ENCODE measurements around the gene PDE4D. TPM values are rescaled to one million over a fixed set of nuclear protein-coding genes. Genes with fewer than 3 reads are reported as not detected.

PDE4D gene
- total and polyA plus RNA-seq, 2 of the 4 experiments (the other 2 are of a cell fraction): 1.4 to 7.9 TPM

GRCh38 chr5:59579824-59580167 lies 313.7 kb downstream of the PDE4D start:
- in situ Hi-C loops (cut with MboI; ENCODE audit: low sequenced_read_pairs): no loop called here
- WGBS, 2 experiments (ENCODE audit: extremely low coverage in 2 of 2, insufficient read length in 1 of 2): no CpG with 5 or more reads among the region's 1 CpG
- H3K23ac ChIP-seq (ENCODE audit: low read depth, low read length): no peak overlapping the region
- BruUV-seq (replicated peaks): no TSS peak
- dilution Hi-C loops (cut with HindIII; ENCODE audit: low sequenced_read_pairs, unreplicated experiment): no loop called here
- H3K9ac ChIP-seq (ENCODE audit: low read depth, low read length): no peak overlapping the region
- CTCF ChIA-PET: no interaction called here
- no peak overlapping the region for H3K18ac ChIP-seq (ENCODE audit: low read depth, low read length)
- no peak overlapping the region for H3K14ac ChIP-seq (replicated peaks; ENCODE audit: low read depth, low read length)
- H3K79me1 ChIP-seq (ENCODE audit: low read depth in 1 of 2, low read length in 2 of 2): no peaks in the 10 kb centered on the region
- no peaks in the 10 kb centered on the region for H3K9me1 ChIP-seq (ENCODE audit: insufficient read depth, low read length)
- no peak for ATAC-seq (ENCODE audit: low read depth)
- intact Hi-C loops (cut with micrococcal nuclease): loop anchor here (5.0 kb wide), 1 partner anchor 47 kb away; no protein-coding TSS in a partner anchor
- no peak overlapping the region for H4K8ac ChIP-seq (ENCODE audit: low read depth in 2 of 2, low read length in 2 of 2)
- no peak overlapping the region for H2BK15ac ChIP-seq (ENCODE audit: low read depth, low read length)
- no peak overlapping the region for H3K56ac ChIP-seq (ENCODE audit: extremely low read depth, insufficient read depth, low read length)
- H4K91ac ChIP-seq (ENCODE audit: insufficient read depth, low read depth, low read length): no peak overlapping the region
- H2BK5ac ChIP-seq (ENCODE audit: low read depth, low read length, poor library complexity, severe bottlenecking): no peak overlapping the region
- no peak overlapping the region for H2BK20ac ChIP-seq (ENCODE audit: low read depth, low read length)
- no peaks in the 10 kb centered on the region for H3K9me3 ChIP-seq (ENCODE audit: control insufficient read depth, insufficient read depth, low read length)
- H4K20me1 ChIP-seq (ENCODE audit: insufficient read depth, low read length): no peaks in the 10 kb centered on the region
- H2AFZ ChIP-seq (replicated peaks; ENCODE audit: low read length, poor library complexity): no peak overlapping the region
- no peak overlapping the region for H3K27ac ChIP-seq (ENCODE audit: insufficient read depth, low read length)
- no peak overlapping the region for H2AK5ac ChIP-seq (ENCODE audit: low read depth, low read length)
- H3K4ac ChIP-seq (ENCODE audit: low read depth, low read length): no peak overlapping the region
- no peak overlapping the region for H3K4me2 ChIP-seq (ENCODE audit: low read depth, low read length)
- no peak for DNase-seq
- no peaks in the 10 kb centered on the region for H3K27me3 ChIP-seq (ENCODE audit: control insufficient read depth, insufficient read depth, low read length)
- no peaks in the 10 kb centered on the region for H3K4me1 ChIP-seq (ENCODE audit: control insufficient read depth, insufficient read depth, low read length)
- no peak overlapping the region for H3K4me3 ChIP-seq (ENCODE audit: insufficient read depth, low read depth, low read length)
- no peak overlapping the region for H4K5ac ChIP-seq (ENCODE audit: low read depth, low read length)
- H3K36me3 ChIP-seq (ENCODE audit: control insufficient read depth, insufficient read depth, low read length): no peaks in the 10 kb centered on the region
- no peak overlapping the region for H2AK9ac ChIP-seq (replicated peaks; ENCODE audit: low read depth, low read length, poor library complexity)
- no peak overlapping the region for H2BK120ac ChIP-seq (ENCODE audit: low read depth, low read length)
- TF ChIP-seq BHLHE40 (IDR thresholded peaks at IDR 0.05; ENCODE audit: low read depth, low read length): no peak
- TF ChIP-seq SMC3 (IDR thresholded peaks at IDR 0.05; ENCODE audit: low read depth, low read length): no peak
- no peak for TF ChIP-seq CHD1 (IDR thresholded peaks at IDR 0.05; ENCODE audit: low read depth, low read length)
- no peak for TF ChIP-seq RAD21 (IDR thresholded peaks at IDR 0.05; ENCODE audit: low read length)
- TF ChIP-seq POLR2A (IDR thresholded peaks at IDR 0.05; ENCODE audit: low read depth, low read length): no peak
- TF ChIP-seq ELK1 (IDR thresholded peaks at IDR 0.05; ENCODE audit: borderline replicate concordance, low read depth, low read length): no peak
- TF ChIP-seq FOS (IDR thresholded peaks at IDR 0.05; ENCODE audit: low read depth, low read length): no peak
- TF ChIP-seq NFE2L2 (IDR thresholded peaks at IDR 0.05; ENCODE audit: low read depth, low read length): no peak
- no peak for TF ChIP-seq CEBPB (IDR thresholded peaks at IDR 0.05; ENCODE audit: low read depth, low read length)
- no peak for TF ChIP-seq MAFK (IDR thresholded peaks at IDR 0.05; ENCODE audit: low read depth, low read length)
- TF ChIP-seq MXI1 (IDR thresholded peaks at IDR 0.05; ENCODE audit: borderline replicate concordance, low read depth, low read length): no peak
- no peak for TF ChIP-seq CTCF (conservative IDR thresholded peaks at IDR 0.05; ENCODE audit: low read depth, low read length)
- TF ChIP-seq RCOR1 (IDR thresholded peaks at IDR 0.05; ENCODE audit: insufficient replicate concordance, low read length): no peak
- POLR2A ChIA-PET (ENCODE audit: unreplicated experiment): no interaction called here

Data from IMR-90 (cell line).